HUES6 (cell line): ENCODE results near the gene PRRT3.
A peak's percentile ranks its signal among the peaks of the same experiment; 100 is the strongest.
"Not testable (repeated sequence)": the region's sequence is repeated elsewhere in the genome, so short reads cannot be mapped to it uniquely, and the experiment has no call there.

Source experiments
- H3K27ac ChIP-seq: 2 replicates; pipeline ENCODE4 v1.7.0; 2013; ENCODE audit warnings: low read depth, mild to moderate bottlenecking, low read length, inconsistent platforms
- H3K27me3 ChIP-seq: 2 replicates; pipeline ENCODE4 v1.6.1; 2013; ENCODE audit warnings: low read length; ENCODE audit not compliant: control insufficient read depth, insufficient read depth
- H3K36me3 ChIP-seq: 2 replicates; pipeline ENCODE4 v1.6.1; 2013; ENCODE audit warnings: low read length; ENCODE audit not compliant: control insufficient read depth, insufficient read depth
- H3K4me1 ChIP-seq: 2 replicates; pipeline ENCODE4 v1.6.1; 2013; ENCODE audit warnings: low read length; ENCODE audit not compliant: control insufficient read depth, insufficient read depth
- H3K4me3 ChIP-seq: 2 replicates; pipeline ENCODE4 v1.5.1; 2013; ENCODE audit warnings: low read depth, low read length
- H3K9ac ChIP-seq: one replicate; pipeline ENCODE4 v1.6.1; 2013; ENCODE audit warnings: mild to moderate bottlenecking, low read length
- H3K9me3 ChIP-seq: 2 replicates; pipeline ENCODE4 v1.6.1; 2013; ENCODE audit warnings: low read depth, low read length; ENCODE audit not compliant: control insufficient read depth, insufficient read depth

The PRRT3 gene

DNA sequence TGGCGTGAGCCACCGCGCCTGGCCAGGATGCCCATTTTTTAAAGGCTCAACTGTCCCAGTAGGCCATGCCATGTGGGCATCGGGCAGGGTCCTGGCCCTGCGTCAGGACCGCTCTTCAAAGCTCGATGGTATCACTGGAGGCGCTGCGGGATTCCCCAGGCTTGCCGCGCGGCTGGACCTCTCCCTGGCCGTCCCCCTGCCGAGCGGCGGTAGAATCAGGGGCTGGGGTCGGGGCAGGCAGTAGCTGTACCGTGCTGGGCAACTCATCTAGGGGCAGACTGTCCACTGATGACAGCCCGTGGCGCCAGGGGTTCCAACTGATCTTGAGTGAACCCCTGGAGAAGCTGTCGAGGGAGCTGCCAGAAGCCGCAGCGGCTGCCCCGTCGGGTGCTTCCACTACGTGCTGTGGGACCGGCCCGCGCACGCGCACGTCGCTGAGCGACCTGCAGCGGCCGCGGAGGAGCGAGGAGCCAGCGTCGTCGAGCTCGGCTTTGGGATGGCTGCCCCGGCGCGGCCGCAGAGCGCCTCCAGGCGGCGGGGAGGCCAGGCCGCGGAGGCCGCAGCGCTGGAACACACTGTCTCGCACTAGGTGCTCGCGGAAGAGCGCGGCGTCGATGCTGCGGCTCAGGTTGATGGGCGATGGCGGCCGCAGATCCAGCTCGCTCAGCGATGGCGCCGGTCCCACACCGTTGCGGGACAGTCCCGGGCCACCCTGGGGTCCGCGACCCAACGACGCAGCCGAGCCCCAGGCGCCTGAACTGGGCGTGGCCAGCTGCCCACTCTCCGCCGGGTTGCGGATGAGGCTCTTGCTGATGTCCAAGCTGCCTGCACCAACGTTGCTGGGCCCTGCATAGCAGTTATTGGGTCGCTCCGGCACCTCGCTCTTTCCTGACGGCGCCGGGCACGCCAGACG, 5.8 kb downstream of the PRRT3 start:
- H3K4me1 ChIP-seq, result peaks cover 1% of the 10 kb centered on the region; the same call in 1 of the 2 replicates
- peak overlapping the region; percentile 26; the same call in 1 of the 2 replicates for H3K27ac ChIP-seq
- no peaks in the 10 kb centered on the region for H3K27me3 ChIP-seq
- H3K36me3 ChIP-seq, result 0 out of 2 replicates have a peak, but pooled peaks cover 11% of the 10 kb centered on the region
- H3K9me3 ChIP-seq, result no peaks in the 10 kb centered on the region
- peak overlapping the region; percentile 79 for H3K4me3 ChIP-seq
- H3K9ac ChIP-seq, result peak overlapping the region; percentile 73

DNA sequence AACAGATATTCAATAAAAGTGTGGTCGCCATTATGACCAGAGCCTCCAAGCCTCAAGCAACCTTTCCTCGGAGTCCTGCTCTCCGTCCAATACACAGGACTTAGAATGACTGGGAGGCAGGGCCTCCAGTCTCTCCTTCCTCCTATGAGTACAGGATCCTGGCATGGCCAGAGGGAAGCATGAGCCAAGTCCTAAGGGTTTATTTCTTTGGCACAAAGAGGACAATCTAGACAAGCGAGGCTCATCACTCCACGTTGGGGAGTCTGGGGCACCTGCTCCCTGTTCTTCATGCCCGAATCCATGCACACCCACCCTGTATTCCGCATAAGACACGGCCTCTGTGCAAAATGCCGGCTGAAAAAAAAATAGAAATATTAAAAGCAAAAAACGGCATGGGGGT, 6.8 kb downstream of the PRRT3 start:
- no peaks in the 10 kb centered on the region; the same call in 1 of the 2 replicates for H3K9me3 ChIP-seq
- H3K27ac ChIP-seq, result no peak overlapping the region
- H3K4me3 ChIP-seq, result no peak overlapping the region
- no peaks in the 10 kb centered on the region for H3K27me3 ChIP-seq
- H3K36me3 ChIP-seq, result peaks cover 18% of the 10 kb centered on the region; the same call in 1 of the 2 replicates
- H3K4me1 ChIP-seq, result no peaks in the 10 kb centered on the region
- H3K9ac ChIP-seq, result no peak overlapping the region

DNA sequence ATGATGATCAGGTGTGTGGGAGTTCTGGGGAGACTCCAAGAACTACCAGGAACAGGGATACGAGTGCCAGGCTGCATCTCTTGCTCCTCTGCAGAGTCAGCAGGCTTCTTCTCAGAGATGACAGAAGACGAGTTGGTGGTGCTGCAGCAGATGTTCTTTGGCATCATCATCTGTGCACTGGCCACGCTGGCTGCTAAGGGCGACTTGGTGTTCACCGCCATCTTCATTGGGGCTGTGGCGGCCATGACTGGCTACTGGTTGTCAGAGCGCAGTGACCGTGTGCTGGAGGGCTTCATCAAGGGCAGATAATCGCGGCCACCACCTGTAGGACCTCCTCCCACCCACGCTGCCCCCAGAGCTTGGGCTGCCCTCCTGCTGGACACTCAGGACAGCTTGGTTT, 7.9 kb downstream of the PRRT3 start:
- Histone ChIP-seq H3K4me1 (no peaks in the 10 kb centered on the region), H3K9me3 (no peaks in the 10 kb centered on the region; the same call in 1 of the 2 replicates), H3K36me3 (peaks cover 14% of the 10 kb centered on the region; the same call in 1 of the 2 replicates), H3K4me3 (no peak overlapping the region), H3K27ac (no peak overlapping the region), H3K27me3 (no peaks in the 10 kb centered on the region), H3K9ac (no peak overlapping the region)

DNA sequence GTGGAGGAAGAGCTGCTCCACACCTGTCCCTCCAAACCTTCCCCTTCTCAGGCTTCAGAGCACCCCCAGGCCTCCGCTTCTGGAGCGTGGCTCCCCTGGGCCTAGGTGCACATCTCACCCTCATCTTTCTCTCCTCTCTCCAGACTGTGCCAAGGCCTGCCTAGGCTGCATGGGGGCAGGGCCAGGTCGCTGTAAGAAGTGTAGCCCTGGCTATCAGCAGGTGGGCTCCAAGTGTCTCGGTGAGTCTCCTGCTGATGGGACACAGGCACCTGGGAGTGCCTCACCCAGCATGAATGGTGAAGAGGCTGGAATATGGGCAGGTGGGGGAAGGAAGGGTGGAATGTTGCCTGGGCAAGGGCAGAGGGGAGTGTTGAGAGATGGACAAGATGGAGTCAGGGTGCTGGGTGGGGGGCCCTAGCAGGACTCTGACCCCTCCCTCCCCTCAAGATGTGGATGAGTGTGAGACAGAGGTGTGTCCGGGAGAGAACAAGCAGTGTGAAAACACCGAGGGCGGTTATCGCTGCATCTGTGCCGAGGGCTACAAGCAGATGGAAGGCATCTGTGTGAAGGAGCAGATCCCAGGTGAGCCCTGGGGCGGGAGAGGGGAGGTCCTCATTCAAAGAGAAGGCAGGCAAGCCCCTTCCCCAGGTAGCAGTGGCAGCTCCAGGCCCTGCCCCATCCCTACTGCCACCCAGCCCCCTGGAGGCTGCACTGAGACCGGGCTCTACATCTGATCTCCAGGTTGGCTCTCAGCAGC, 9.1 kb downstream of the PRRT3 start:
- no peaks in the 10 kb centered on the region; the same call in 1 of the 2 replicates for H3K9me3 ChIP-seq
- peaks cover 13% of the 10 kb centered on the region; the same call in 1 of the 2 replicates for H3K36me3 ChIP-seq
- no peaks in the 10 kb centered on the region for H3K4me1 ChIP-seq
- H3K27me3 ChIP-seq, result no peaks in the 10 kb centered on the region
- H3K27ac ChIP-seq, result no peak overlapping the region
- no peak overlapping the region for H3K9ac ChIP-seq
- no peak overlapping the region for H3K4me3 ChIP-seq

DNA sequence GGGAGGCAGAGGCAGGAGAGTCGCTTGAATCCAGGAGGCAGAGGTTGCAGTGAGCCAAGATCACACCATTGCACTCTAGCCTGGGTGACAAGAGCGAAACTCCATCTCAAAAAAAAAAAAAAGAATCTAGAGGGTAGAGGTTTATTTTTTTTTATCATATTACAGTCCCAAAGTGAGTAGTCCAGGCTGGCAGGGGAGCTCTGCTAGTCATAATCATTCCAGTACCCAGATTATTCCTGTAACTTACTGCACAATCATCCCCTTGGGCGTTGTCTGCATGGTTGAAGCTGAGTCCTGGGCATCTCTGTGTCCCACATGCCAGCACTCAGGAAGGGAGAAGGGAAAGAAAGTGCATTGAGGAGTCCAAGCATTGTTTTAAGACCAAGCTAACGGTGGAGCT, 10.0 kb downstream of the PRRT3 start:
- H3K27me3 ChIP-seq, result no peaks in the 10 kb centered on the region
- no peaks in the 10 kb centered on the region for H3K4me1 ChIP-seq
- no peak overlapping the region for H3K27ac ChIP-seq
- H3K36me3 ChIP-seq, result peaks cover 19% of the 10 kb centered on the region; the same call in 1 of the 2 replicates
- H3K9me3 ChIP-seq, result no peaks in the 10 kb centered on the region; the same call in 1 of the 2 replicates
- no peak overlapping the region for H3K4me3 ChIP-seq
- H3K9ac ChIP-seq, result no peak overlapping the region

DNA sequence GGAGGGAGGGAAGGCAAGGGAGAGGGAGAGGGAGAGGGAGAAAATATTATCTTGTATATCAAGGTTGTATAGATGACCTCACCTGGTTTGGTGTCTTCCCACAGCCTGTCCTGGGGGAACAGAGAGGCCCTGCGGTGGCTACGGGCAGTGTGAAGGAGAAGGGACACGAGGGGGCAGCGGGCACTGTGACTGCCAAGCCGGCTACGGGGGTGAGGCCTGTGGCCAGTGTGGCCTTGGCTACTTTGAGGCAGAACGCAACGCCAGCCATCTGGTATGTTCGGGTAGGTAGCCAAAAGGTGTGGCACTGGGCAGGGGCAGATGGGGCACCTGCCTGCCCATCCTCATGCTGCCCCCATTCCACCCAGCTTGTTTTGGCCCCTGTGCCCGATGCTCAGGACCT, 11.5 kb downstream of the PRRT3 start:
- no peaks in the 10 kb centered on the region for H3K27me3 ChIP-seq
- no peak overlapping the region for H3K4me3 ChIP-seq
- no peak overlapping the region for H3K27ac ChIP-seq
- no peaks in the 10 kb centered on the region for H3K4me1 ChIP-seq
- peaks cover 26% of the 10 kb centered on the region for H3K36me3 ChIP-seq
- H3K9ac ChIP-seq, result no peak overlapping the region
- no peaks in the 10 kb centered on the region; the same call in 1 of the 2 replicates for H3K9me3 ChIP-seq

DNA sequence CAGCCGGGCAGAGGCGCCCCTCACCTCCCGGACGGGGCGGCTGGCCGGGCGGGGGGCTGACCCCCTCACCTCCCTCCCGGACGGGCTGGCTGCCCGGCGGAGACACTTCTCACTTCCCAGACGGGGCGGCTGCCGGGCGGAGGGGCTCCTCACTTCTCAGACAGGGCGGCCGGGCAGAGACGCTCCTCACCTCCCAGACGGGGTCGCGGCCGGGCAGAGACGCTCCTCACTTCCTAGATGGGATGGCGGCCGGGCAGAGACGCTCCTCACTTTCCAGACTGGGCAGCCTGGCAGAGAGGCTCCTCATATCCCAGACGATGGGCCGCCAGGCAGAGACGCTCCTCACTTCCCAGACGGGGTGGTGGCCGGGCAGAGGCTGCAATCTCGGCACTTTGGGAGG, 12.3 kb downstream of the PRRT3 start:
- H3K4me3 ChIP-seq, H3K9ac ChIP-seq, H3K9me3 ChIP-seq, H3K4me1 ChIP-seq, H3K27ac ChIP-seq, H3K27me3 ChIP-seq: not testable (repeated sequence)
- H3K36me3 ChIP-seq, result peaks cover 30% of the 10 kb centered on the region

DNA sequence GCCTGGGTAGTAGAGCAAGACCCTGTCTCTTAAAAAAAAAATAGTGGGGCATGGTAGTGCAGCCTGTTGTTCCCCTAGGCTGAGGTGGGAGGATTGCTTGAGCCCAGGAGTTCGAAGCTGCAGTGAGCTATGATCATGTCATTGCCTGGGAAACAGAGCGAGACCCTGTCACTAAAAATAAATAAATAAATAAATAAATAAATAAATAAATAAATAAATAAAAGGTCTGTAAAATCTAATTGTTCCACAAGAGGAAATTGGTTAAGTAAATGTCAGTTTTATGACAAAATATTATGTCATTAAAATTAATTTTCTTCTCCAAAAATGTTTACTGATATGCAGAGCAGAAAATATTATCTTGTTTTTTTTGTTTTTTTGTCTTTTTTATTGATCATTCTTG, 13.2 kb downstream of the PRRT3 start:
- peaks cover 25% of the 10 kb centered on the region for H3K36me3 ChIP-seq
- H3K9ac ChIP-seq, result no peak overlapping the region
- H3K27ac ChIP-seq, result no peak overlapping the region
- H3K4me3 ChIP-seq, result no peak overlapping the region
- H3K9me3 ChIP-seq, result no peaks in the 10 kb centered on the region; the same call in 1 of the 2 replicates
- H3K27me3 ChIP-seq, result no peaks in the 10 kb centered on the region
- peaks cover 7% of the 10 kb centered on the region for H3K4me1 ChIP-seq

DNA sequence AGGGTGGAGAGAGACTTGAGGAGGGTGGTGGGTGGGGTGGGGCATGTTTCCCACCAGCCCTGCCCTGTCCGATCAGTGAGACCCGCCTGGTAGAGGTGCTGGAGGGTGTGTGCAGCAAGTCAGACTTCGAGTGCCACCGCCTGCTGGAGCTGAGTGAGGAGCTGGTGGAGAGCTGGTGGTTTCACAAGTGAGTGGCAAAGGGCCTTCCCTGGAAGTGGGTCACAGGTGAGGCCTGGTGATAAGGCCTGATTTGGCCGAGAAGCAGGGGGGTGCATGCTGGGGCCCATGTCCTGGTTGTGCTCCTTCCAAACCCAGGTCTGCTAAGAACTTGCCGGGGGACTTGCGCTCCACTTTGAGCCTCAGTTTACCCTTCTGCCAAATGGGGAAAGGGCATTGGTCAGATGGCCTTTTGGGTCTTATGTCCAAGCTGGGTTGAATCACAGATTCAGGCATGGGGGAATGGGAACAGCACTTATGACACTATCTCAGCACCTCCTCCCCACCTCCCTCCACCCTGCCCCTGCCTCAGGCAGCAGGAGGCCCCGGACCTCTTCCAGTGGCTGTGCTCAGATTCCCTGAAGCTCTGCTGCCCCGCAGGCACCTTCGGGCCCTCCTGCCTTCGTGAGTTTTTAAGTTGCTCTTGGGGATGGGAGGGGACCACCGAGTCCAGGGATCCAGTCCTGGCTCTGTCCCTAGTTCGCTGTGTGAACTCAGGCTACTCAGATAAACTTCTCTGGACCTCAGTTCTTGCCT, 14.5 kb downstream of the PRRT3 start:
- Histone ChIP-seq H3K27me3 (no peaks in the 10 kb centered on the region), H3K4me3 (no peak overlapping the region), H3K9ac (no peak overlapping the region), H3K36me3 (peaks cover 24% of the 10 kb centered on the region), H3K9me3 (no peaks in the 10 kb centered on the region; the same call in 1 of the 2 replicates), H3K4me1 (peaks cover 7% of the 10 kb centered on the region), H3K27ac (no peak overlapping the region)

DNA sequence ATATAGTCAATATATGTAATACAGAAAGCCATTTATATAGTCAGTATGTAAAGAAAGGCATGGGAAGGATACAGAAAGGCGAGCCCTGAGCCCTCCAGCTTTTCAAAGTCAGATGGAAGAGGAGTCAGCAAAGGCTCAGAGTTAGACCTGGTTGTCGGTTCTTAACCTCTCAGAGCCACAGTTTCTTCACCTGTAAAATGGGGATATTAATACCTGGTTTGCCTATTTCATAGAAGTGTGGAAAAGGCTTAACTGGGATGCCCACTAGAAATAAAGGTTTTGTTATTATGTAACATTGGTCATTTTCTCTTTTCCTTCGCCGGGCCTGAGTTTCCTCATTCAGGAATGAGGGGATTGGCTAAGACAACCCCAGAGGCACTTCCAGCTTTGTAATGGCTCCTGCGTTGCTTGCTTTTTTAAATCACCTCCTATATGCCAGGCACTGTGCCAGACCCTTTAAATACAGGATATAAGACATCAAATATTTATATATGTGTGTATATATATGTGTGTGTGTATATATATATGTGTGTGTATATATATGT, 16.2 kb downstream of the PRRT3 start:
- Histone ChIP-seq H3K9me3 (no peaks in the 10 kb centered on the region; the same call in 1 of the 2 replicates), H3K4me3 (no peak overlapping the region), H3K9ac (no peak overlapping the region), H3K27me3 (no peaks in the 10 kb centered on the region), H3K36me3 (peaks cover 21% of the 10 kb centered on the region), H3K4me1 (peaks cover 7% of the 10 kb centered on the region), H3K27ac (no peak overlapping the region)
